HT-29 (cell line): ENCODE data around the gene PDGFD. TPM values are rescaled to one million over a fixed set of nuclear protein-coding genes. Genes with fewer than 3 reads are reported as not detected.

Experiments
- DNase-seq: peaks from one replicate; pipeline ENCODE4 v3.0.0-alpha.2; 2015; ENCODE audit warnings: low spot score
- total RNA-seq: library from RNA; depleted of rRNA; stranded (reverse); fragments of >200 nt; shearing (Covaris generic); gene quantifications from 2 replicates; pipeline ENCODE4 v1.2.3, GENCODE V29; 2014; rRNA removed

The PDGFD gene
- total RNA-seq: not detected in 2 replicates

- DNase-seq: no peak
Measured at GRCh38 chr11:104164028-104164520, at the start of gene PDGFD. PDGFD (minus strand) TSS chr11:104164147.

GRCh38 chr11:104206936-104207335 is 43.0 kb upstream of the PDGFD start:
- DNase-seq: no peak

GRCh38 chr11:104205838-104206237 is 41.9 kb upstream of the PDGFD start:
- DNase-seq: no peak

- DNase-seq: no peak
Measured at GRCh38 chr11:104200688-104201087, 36.7 kb upstream of the PDGFD start.

- no peak for DNase-seq
Measured at GRCh38 chr11:104199053-104199452, 35.1 kb upstream of the PDGFD start.

GRCh38 chr11:104198576-104198975 is 34.6 kb upstream of the PDGFD start:
- no peak for DNase-seq

- no peak for DNase-seq
Measured at GRCh38 chr11:104191124-104191523, 27.2 kb upstream of the PDGFD start.

GRCh38 chr11:104183593-104183992 is 19.6 kb upstream of the PDGFD start:
- DNase-seq: no peak

- DNase-seq: no peak
Measured at GRCh38 chr11:104175769-104176168, 11.8 kb upstream of the PDGFD start.

- DNase-seq: no peak
Measured at GRCh38 chr11:104169091-104169490, 5.1 kb upstream of the PDGFD start.

- DNase-seq: no peak
Measured at GRCh38 chr11:104165014-104165413, 1.1 kb upstream of the PDGFD start.

- DNase-seq: no peak
Measured at GRCh38 chr11:104163100-104164027, 583 bp downstream of the PDGFD start.

GRCh38 chr11:104161751-104162450 is 2.0 kb downstream of the PDGFD start:
- DNase-seq: no peak

- DNase-seq: no peak
Measured at GRCh38 chr11:104159356-104159755, 4.6 kb downstream of the PDGFD start.

- DNase-seq: no peak
Measured at GRCh38 chr11:104155375-104155774, 8.6 kb downstream of the PDGFD start.

- no peak for DNase-seq
Measured at GRCh38 chr11:104154296-104154695, 9.7 kb downstream of the PDGFD start.

GRCh38 chr11:104152941-104153505 is 10.9 kb downstream of the PDGFD start:
- no peak for DNase-seq

GRCh38 chr11:104151404-104152204 is 12.3 kb downstream of the PDGFD start:
- DNase-seq: peak; percentile 32

GRCh38 chr11:104148706-104149105 is 15.2 kb downstream of the PDGFD start:
- no peak for DNase-seq

- DNase-seq: no peak
Measured at GRCh38 chr11:104148074-104148473, 15.9 kb downstream of the PDGFD start.

GRCh38 chr11:104146943-104147342 is 17.0 kb downstream of the PDGFD start:
- DNase-seq: no peak
